ENCODE data around the gene SPHK2. TPM values are rescaled to one million over a fixed set of nuclear protein-coding genes. Genes with fewer than 3 reads are reported as not detected.

SPHK2 gene
- total and polyA plus RNA-seq, 2 of the 8 experiments (the other 6 are each of a cell fraction or from before 2014, with no cell fraction given), result 43.9 to 60.9 TPM

DNA sequence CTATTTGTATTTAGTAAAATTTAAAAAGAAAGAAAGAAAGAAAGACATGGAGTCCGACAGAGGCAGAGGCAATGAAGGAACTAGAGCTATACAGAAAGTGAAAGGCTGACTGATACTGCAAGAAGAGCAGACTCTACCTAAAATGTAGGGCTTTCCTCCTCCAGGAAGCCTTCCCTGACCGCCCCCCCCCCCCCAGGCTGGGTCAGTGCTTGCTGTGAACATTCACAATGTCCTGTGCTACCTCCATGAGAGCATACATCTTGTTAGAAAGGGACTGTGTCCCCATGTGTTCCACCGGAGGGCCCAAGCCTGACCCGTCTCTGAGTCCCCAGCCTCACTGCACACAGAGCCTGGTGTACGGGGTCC is 32.4 kb downstream of the SPHK2 start:
- Histone ChIP-seq H3K14ac (ENCODE audit: insufficient read length) (no peak overlapping the region), H3K18ac (ENCODE audit: extremely low read depth, low read length) (no peak overlapping the region), H3K36me3 (ENCODE audit: control insufficient read depth in 2 of 4, insufficient read depth in 4 of 4, low read length in 3 of 4) (no peaks in the 10 kb centered on the region), H3K4ac (replicated peaks; ENCODE audit: insufficient read length, low read depth, low read length) (no peak overlapping the region), H2AFZ (ENCODE audit: low read length) (peak overlapping the region; percentile 21; the same call in 1 of the 2 replicates), H3K23ac (ENCODE audit: insufficient read length) (no peak overlapping the region), H2BK20ac (ENCODE audit: low read length) (0 out of 2 replicates have a peak overlapping the region, but pooled peaks have one; percentile 72), H2AK5ac (ENCODE audit: low read depth, low read length) (no peak overlapping the region), H2BK5ac (ENCODE audit: low read depth, low read length) (no peak overlapping the region), H3K56ac (replicated peaks; ENCODE audit: insufficient read length, low read depth, low read length) (no peak overlapping the region), H3K4me2 (ENCODE audit: insufficient read depth in 1 of 2, low read depth in 2 of 2, low read length in 2 of 2) (no peak overlapping the region), H4K5ac (ENCODE audit: insufficient read length, low read depth, low read length) (no peak overlapping the region), H2BK12ac (ENCODE audit: low read depth, low read length) (peak overlapping the region; percentile 60; the same call in 1 of the 2 replicates), H4K20me1 (replicated peaks in 1 of 2; ENCODE audit: control insufficient read depth in 1 of 2, insufficient read depth in 2 of 2, low read length in 2 of 2) (no peaks in the 10 kb centered on the region), H2BK15ac (ENCODE audit: low read length) (peak overlapping the region; percentile 95), H2BK120ac (replicated peaks; ENCODE audit: low read depth, low read length) (no peak overlapping the region), H4K8ac (ENCODE audit: extremely low read depth, insufficient read depth, low read length) (peak overlapping the region; percentile 57; the same call in 1 of the 2 replicates), H3K79me1 (ENCODE audit: low read depth, low read length) (no peaks in the 10 kb centered on the region), H3K79me2 (ENCODE audit: control insufficient read depth in 1 of 2, insufficient read depth in 2 of 2, low read length in 2 of 2) (no peaks in the 10 kb centered on the region), H3K27me3 (replicated peaks in 1 of 4; ENCODE audit: control insufficient read depth in 3 of 4, extremely low read depth in 1 of 4, insufficient read depth in 3 of 4, low read length in 3 of 4) (no peaks in the 10 kb centered on the region), H3K4me3 (ENCODE audit: extremely low read depth in 1 of 4, insufficient read depth in 2 of 4, low read depth in 3 of 4, low read length in 4 of 4) (no peak overlapping the region), H3K9ac (replicated peaks in 1 of 4; ENCODE audit: extremely low read depth in 1 of 4, low read depth in 3 of 4, low read length in 3 of 4) (no peak overlapping the region), H3K23me2 (ENCODE audit: low read depth, low read length) (no peaks in the 10 kb centered on the region), H3K27ac (ENCODE audit: low read depth, low read length) (no peak overlapping the region), H4K91ac (replicated peaks; ENCODE audit: insufficient read length, low read length) (no peak overlapping the region), H3K9me3 (ENCODE audit: insufficient read depth in 2 of 2, low read depth in 1 of 2, low read length in 1 of 2) (0 out of 4 replicates have a peak, but pooled peaks cover 0 to 3% of the 10 kb centered on the region in 2 experiments), H3K4me1 (replicated peaks in 1 of 4; ENCODE audit: control insufficient read depth in 3 of 4, insufficient read depth in 4 of 4, low read length in 3 of 4) (peaks cover 0 to 2% (median 0%) of the 10 kb centered on the region in 4 experiments; a peak in 2 of 7 replicates)
- WGBS, 2 experiments (ENCODE audit: extremely low coverage in 1 of 2, insufficient coverage in 1 of 2, insufficient read length in 1 of 2, insufficient replicate concordance in 2 of 2, low coverage in 1 of 2, low lambda C conversion rate in 2 of 2, missing lambda C conversion rate in 1 of 2), result 90% methylated on average over 5 of the region's 5 CpGs; no CpG with 5 or more reads in 1 of the 2 experiments
- no peak for FAIRE-seq
- DNase-seq (ENCODE audit: low read depth in 1 of 2, low spot score in 2 of 2), result no peak
- POLR2A ChIA-PET (ENCODE audit: partially characterized antibody), result interaction anchor here (0.7 kb wide), 2 partner anchors 267 to 836 kb away, joined by 3 read pairs; no protein-coding TSS in a partner anchor
- CTCF ChIA-PET (ENCODE audit: partially characterized antibody), result interaction anchor here (1.2 to 1.6 kb wide), 2 partner anchors 22 to 118 kb away, joined by 3 to 5 read pairs; partner anchors contain the start of gene NTN5
- no peak for TF ChIP-seq CHD1 (IDR thresholded peaks at IDR 0.05; ENCODE audit: low read depth, low read length)
- no peak for TF ChIP-seq JUND (IDR thresholded peaks at IDR 0.05; ENCODE audit: low read length)

Measured in H1 (cell line).